Frontal cortex (tissue), 4 donors: ENCODE measurements around the gene SMG7. TPM values are rescaled to one million over a fixed set of nuclear protein-coding genes. Genes with fewer than 3 reads are reported as not detected.

Experiments used
- DNase-seq, 2 donors: peaks; one replicate each; pipeline ENCODE4 v3.0.0; 2012; ENCODE audit warnings: low spot score in 2 of 2
- FAIRE-seq: peaks from 2 replicates; lab custom pipeline; 2012; peaks lifted over from hg19 to GRCh38; lab: Jason Lieb, UNC
- total RNA-seq: library from RNA; depleted of rRNA; stranded (reverse); fragments of >200 nt; gene quantifications from one replicate; pipeline ENCODE4 v1.2.3, GENCODE V29; 2014
- donor health status: control.
- donor health status: control.
- donor health status: control.

SMG7 gene
- total RNA-seq, 1 donor from 2014 or later = 19.2 TPM

GRCh38 chr1:183552441-183552840 lies 80.1 kb downstream of the SMG7 start:
- DNase-seq = no peak
- no peak for FAIRE-seq

GRCh38 chr1:183552891-183553290 lies 80.6 kb downstream of the SMG7 start:
- no peak for FAIRE-seq
- no peak for DNase-seq

GRCh38 chr1:183553331-183553730 lies 81.0 kb downstream of the SMG7 start:
- FAIRE-seq (no peak), DNase-seq (no peak)

GRCh38 chr1:183553764-183554163 lies 81.5 kb downstream of the SMG7 start:
- DNase-seq (no peak), FAIRE-seq (no peak)

- no peak for DNase-seq
- FAIRE-seq = no peak
Measured at GRCh38 chr1:183554577-183554976, 82.3 kb downstream of the SMG7 start.

GRCh38 chr1:183559061-183559460 lies 86.8 kb downstream of the SMG7 start:
- FAIRE-seq = no peak
- DNase-seq = no peak

- DNase-seq = no peak
- no peak for FAIRE-seq
Measured at GRCh38 chr1:183562701-183563100, 90.4 kb downstream of the SMG7 start.

GRCh38 chr1:183565261-183565660 lies 93.0 kb downstream of the SMG7 start:
- FAIRE-seq (no peak), DNase-seq (no peak)

GRCh38 chr1:183566026-183566425 lies 93.7 kb downstream of the SMG7 start:
- FAIRE-seq (no peak), DNase-seq (no peak)

- DNase-seq = no peak
- FAIRE-seq = no peak
Measured at GRCh38 chr1:183567584-183567983, 95.3 kb downstream of the SMG7 start.

- no peak for FAIRE-seq
Measured at GRCh38 chr1:183568176-183569021, 96.1 kb downstream of the SMG7 start.

GRCh38 chr1:183569141-183569540 lies 96.8 kb downstream of the SMG7 start:
- no peak for FAIRE-seq
- DNase-seq = no peak

More at GRCh38 chr1:183568176-183569021, 96.1 kb downstream of the SMG7 start:
- DNase-seq = no peak

- no peak for DNase-seq
- no peak for FAIRE-seq
Measured at GRCh38 chr1:183569801-183570200, 97.5 kb downstream of the SMG7 start.

- DNase-seq (no peak), FAIRE-seq (no peak)
Measured at GRCh38 chr1:183570451-183570850, 98.2 kb downstream of the SMG7 start.

- DNase-seq (no peak), FAIRE-seq (no peak)
Measured at GRCh38 chr1:183571678-183572268, 99.5 kb downstream of the SMG7 start.

- FAIRE-seq = no peak
- no peak for DNase-seq
Measured at GRCh38 chr1:183572721-183573120, 100.4 kb downstream of the SMG7 start.

GRCh38 chr1:183575606-183576005 lies 103.3 kb downstream of the SMG7 start:
- DNase-seq (no peak), FAIRE-seq (no peak)

GRCh38 chr1:183576537-183576936 lies 104.2 kb downstream of the SMG7 start:
- DNase-seq = no peak

GRCh38 chr1:183577897-183578465 lies 105.7 kb downstream of the SMG7 start:
- FAIRE-seq (no peak), DNase-seq (no peak)

More at GRCh38 chr1:183576537-183576936, 104.2 kb downstream of the SMG7 start:
- FAIRE-seq = no peak

GRCh38 chr1:183578856-183579255 lies 106.6 kb downstream of the SMG7 start:
- no peak for FAIRE-seq

GRCh38 chr1:183580281-183580682 lies 108.0 kb downstream of the SMG7 start:
- FAIRE-seq = no peak
- peak in 1 of 2 donors; percentile 40 for DNase-seq

More at GRCh38 chr1:183578856-183579255, 106.6 kb downstream of the SMG7 start:
- no peak for DNase-seq
